HG03565 (cell line): ENCODE results near the gene MCF2L.

Experiments used
- ATAC-seq: cut with Tn5 transposase; IDR thresholded peaks from one replicate; pipeline ENCODE4 v1.9.1; 2021; ENCODE audit warnings: mild to moderate bottlenecking, moderate library complexity; ENCODE audit not compliant: unreplicated experiment

MCF2L gene

DNA sequence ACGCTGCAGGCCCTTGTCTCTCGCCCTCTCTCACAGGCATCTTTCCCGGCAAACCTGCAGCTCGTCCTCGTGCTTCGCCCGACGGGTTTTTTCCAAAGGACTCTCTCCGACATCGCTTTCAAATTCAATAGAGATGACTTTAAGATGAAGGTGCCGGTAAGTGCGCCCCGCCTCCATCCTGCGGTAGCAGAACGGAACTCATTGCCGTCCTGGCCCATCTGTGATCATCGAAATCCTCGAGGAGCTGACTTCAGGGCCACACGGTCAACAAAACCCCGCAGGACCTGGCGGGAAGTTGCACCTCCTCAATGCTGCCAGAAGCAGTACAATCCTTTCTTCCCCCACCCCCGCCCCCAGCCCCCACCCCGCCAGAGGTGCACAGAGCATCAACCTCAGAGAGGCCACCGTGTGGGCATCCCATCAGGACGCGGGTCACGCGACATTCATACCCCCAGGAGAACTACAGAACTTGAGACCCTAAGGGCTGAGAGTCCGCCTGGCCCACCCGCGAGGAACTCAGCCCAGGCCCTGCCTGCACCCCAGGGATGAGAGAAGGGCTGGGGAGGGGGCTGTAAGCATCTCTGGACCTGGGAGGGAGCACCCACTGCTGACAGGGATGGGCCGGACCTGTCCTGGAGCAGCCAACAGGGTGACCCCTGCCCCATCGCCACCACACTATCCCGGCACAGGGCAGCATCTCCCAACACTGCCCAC is 91.7 kb downstream of the MCF2L start:
- no peak for ATAC-seq

DNA sequence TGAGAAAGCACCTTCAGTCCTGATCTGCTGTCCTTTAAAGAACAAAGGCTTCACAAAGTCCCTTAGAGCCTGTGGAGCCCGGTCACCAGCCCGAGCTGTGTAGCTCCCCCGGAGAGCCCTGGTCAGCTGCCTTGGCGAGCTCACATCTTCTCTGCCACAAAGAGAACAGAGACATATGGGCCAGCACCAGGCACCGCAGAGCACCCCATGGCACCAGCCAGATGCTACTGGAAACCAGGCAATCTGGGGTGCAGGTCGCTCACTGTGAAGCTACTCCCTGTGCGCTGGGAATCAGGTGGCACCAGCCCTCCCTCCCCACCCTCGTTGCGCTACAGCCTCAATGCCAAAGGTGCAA is 92.2 kb downstream of the MCF2L start:
- no peak for ATAC-seq

DNA sequence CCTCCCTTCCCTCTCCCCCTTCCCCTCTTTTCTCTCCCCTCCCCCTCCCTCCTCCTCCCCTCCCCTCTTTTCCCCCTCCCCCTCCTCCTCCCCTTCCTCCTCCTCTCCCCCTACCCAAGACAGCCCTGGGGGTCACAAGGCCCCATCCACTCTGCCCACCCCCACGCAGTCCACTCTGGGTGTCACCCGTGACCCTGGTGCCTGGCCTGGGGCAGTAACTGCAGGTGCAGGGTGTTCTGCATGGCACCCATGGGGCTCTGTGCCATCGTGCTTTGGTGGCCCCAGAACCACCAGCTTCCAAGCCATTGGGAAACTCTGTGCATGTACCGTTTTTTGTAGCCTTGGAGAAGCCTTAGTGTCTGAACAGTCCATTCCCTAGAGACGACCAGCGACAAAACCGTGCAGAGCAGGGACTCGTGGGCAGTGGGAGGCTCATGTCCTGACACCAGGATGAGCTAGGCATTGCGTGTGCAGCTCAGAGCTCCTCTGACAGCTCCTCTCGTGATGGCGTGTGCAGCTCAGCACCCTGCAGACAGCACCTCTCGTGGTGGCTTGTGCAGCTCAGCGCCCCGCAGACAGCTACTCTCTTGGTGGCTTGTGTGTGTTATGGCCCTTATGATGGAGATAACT is 92.9 kb downstream of the MCF2L start:
- no peak for ATAC-seq

DNA sequence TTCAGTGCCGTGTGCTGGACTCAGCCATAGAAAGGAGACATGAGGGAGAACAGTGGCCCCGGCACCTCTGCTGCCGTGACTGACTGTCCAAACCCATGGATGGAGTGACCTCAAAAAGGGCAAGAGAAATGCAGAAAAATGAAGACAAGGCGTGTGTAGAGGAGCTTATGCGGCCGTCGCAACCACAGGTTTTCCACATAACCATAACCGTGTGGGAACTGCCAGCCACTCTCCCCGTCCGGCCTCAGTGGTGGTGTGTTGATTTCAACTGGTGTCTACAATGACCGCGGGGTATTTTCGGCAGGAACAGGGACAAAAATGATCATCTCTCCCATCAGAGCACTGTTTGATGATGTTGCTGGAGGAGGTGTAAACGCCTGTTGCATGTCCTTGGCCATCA is 93.7 kb downstream of the MCF2L start:
- ATAC-seq: no peak

DNA sequence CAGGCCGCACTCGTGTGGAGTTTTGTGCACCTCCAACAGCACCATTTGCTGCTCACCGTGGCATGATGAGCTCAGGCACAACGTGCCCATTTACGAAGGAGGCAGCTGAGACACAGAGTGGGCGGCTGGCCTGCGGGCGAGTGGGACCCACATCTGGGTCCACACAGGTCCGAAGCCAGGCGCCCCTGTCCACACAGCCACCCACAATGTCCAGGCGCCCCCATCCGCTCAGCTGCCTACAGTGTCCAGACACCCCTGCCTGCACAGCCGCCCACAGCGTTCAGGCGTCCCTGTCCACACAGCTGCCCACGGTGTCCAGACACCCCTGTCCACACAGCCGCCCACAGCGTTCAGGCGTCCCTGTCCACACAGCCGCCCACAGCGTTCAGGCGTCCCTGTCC is 94.1 kb downstream of the MCF2L start:
- no peak for ATAC-seq

DNA sequence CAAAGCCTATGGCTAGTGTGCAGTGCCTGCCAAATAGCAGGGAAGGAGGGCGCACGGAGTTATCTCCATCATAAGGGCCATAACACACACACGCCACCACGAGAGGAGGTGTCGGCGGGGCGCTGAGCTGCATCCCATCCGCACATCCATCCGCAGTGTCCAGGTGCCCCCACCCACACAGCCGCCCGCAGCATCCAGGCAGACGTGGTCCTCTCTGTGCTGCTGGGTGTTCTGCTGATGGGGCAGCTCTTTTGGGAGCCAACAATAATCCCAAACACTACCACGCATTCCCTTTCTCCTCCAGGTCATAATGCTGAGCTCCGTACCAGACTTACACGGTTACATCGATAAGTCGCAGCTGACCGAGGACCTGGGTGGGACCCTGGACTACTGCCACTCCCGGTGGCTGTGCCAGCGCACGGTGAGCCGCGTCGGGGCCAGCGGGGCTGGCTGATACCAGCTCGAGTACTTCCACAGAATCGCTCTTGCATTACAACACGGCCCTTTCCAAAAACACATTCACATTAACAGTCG is 95.1 kb downstream of the MCF2L start:
- ATAC-seq: no peak

DNA sequence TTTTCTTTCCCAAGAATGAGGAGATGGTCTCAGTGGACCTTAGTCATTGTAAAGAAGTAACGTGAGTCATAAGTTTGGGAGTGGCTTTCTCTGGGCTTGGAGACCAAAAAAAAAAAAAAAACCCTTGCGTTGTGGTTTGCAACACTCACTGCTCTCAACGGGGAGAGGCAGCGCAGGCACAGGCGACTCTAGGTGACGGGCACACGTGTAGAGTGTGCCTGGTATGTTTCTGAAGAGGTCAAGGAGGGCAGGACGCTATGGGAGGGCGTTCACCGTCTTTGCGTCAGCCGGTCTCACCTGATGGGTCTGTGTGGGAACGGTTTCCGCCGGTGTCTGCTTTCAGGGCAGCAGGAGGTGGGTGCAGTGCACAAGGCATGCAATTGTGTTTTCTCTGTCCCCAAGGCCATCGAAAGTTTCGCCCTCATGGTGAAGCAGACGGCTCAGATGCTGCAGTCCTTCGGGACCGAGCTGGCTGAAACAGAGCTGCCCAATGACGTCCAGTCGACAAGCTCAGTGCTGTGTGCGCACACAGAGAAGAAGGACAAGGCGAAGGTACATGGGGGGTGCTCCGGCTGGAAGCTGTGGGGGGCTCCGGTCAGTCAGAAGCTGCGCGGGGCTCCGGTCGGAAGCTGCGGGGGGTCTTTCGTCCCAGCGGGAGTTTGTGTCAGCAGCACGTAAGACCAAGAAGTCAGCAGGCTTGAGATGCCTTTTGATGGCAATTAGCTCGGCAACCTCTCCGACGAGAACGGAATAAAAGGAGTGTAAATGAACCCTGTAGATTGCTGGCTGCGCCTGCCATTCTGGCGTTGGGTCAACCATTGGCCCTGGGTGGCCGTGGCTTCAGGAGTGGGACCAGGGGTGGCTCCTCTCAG is 95.8 kb downstream of the MCF2L start:
- no peak for ATAC-seq

DNA sequence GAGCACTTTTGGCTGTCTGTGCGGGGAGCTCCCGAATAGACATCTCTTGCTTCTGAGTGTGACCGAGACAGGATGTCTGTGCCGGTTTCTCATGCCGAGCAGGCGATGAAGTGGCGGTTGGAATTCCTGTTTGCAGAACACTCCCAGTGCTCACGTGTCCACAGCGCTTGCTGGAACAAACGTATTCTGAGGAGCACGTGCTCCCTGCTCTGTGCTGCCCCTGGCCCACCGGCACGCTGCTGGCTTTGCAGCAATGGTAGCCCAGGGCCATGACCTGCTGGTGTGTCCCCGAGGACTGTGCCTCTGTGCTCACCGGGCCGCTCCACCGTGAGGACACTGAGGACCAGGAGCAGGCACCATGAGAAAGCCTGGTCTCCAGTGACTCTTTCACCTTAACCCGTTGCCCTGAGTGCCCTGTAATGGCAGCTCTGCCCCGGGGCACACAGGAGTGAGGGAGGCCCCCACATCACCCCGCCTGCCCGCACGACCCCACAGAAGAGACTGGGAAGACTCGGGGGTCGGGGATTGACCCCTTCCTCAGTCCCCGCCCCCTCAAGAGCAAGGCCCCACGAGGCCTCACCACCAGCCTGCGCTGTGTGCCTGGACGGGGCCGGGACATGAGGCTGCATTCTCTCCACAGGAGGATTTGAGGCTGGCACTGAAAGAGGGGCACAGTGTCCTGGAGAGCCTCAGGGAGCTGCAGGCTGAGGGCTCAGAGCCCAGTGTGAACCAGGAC is 96.6 kb downstream of the MCF2L start:
- ATAC-seq: no peak

DNA sequence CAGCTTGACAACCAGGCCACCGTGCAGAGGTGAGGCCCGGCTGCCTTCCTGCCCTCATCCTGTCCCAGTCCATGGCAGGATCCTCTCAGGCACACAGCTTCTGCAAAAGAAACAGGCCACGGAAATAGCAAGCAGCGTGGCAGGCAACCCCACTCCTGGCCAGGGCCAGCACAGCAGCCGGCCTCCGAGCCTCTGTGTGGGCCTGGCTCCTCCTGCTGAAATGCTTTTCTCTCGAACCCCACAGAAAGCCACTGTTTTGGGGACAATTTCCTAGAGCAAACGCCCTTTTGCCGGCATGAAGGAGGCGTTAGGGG is 97.1 kb downstream of the MCF2L start:
- no peak for ATAC-seq

DNA sequence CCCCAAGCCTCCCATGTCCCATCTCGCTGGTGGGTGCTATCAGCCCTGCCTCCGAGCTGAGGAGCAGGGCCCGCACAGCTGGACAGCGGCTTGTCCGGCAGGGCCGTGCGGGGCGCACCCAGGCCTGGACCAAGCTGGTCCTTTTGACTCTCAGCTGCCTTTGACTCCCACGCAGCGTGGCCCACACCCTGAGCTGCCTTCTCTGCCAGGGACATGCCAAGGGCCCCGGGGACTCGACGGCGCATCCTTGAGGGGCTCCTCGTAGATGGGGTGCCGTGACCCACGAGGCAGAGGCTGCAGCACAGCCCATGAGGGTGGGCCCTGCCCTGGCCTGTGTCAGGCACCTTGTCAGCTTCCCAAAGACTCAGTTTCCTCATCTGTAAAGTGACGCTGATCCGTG is 97.7 kb downstream of the MCF2L start:
- no peak for ATAC-seq

DNA sequence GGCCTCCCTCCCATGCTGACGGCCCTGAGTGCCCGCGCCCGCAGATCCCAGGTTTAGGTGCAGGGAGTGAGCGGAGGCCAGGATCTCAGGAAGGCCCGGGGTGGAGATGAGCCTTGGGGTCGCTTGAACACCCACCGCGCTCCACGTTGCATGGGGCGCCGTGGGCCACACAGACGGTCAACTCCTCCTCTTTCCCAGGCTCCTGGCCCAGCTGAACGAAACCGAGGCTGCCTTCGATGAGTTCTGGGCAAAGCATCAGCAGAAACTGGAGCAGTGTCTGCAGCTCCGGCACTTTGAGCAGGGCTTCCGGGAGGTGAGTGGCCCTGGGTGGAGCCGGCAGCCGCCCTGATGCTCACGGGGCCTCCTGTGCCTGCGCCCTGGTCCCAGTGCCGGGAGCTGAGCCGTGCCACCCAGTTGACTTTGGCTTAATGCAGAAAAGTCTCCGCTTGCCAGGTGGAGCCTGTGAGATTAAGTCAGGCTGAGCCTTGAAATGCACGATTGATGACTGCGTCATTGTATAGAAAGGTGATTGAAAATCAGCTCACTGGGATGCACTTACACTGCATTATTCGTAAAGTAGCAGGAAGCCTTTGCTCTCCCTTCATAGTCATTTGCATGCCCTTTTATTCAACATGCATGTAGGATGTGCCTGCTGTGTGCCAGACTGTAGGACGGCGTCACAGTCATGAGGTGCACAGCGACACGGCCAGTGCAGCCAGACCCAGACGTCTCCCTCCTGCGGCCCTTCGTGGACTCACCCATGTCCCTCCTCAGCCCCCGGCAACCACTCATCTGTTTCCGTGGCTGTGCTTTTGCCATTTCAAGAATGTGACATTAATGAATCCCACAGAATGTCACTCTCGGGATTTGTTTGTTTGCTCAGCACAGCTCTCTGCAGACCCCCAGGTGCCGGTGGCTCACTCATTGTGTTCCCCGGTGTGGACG is 101.1 kb downstream of the MCF2L start:
- ATAC-seq: no peak

DNA sequence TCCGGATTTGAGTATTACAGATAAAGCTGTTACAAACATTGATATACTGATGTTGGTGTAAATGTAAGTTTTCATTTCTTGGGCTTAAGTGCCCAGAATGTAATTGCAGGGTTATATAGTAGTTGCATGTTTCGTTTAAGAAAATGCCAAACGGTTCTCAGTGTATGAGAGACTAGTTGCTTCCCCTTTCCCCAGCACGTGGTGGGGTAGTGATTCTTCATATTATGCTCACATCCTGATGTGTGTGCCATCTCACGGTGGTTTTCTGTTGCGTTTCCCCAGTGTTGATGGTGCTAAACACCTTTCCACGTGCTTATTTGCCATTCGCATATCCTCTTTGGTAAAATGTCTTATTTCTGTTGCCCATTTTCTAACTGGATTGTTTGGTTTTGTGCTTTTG is 101.8 kb downstream of the MCF2L start:
- ATAC-seq: no peak

DNA sequence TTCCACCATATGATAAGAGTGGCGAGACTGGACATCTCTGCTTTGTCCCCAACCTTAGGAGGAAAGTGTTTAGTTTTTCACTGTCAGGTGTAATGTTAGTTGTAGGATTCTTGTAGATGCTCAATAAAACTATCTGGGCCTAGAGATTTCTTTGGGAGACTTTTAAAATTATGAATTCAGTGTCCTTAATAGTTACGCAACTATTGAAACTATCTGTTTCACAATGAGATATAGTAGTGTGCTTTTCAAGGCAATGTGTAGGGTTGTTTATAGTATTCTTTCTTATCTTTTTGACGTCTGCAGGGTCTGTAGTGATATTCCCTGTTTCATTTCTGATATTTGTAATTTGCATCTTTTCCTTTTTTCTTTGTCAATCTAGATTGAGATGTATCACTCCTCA is 103.4 kb downstream of the MCF2L start:
- no peak for ATAC-seq

DNA sequence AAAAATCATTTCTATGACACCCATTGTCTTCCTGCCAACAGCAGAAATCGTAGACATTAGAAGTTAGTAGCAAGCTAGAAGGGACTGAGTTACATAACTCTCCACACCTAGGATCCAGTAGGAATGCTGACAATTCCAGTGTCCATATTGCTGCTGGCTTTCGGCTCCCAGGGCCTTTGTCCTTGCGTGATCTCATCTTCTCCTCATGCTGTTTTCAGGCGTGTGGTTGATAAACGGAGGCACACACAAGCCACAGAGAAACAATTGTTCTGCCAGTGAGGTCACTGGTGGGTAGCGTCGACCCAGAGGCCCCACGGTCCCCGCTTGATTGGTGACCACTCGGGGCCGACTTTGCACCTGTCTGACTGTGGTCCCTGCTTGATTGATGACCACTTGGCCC is 104.9 kb downstream of the MCF2L start:
- ATAC-seq: no peak

DNA sequence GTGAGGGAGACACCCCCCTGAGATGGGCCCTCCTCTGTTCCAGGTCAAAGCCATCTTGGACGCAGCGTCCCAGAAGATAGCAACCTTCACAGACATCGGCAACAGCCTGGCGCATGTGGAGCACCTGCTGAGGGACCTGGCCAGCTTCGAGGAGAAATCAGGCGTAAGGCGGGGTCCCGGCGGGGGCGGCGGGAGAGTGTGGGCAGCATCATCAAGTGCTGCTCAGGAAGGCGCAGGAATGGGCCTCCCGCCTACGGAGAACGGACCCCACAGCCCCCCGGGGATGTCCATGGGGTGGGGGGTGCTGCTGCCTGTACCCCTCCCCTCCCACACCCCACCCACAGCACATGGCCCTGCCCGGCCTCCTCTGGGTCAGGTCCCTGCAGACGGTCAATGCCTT is 105.4 kb downstream of the MCF2L start:
- no peak for ATAC-seq

DNA sequence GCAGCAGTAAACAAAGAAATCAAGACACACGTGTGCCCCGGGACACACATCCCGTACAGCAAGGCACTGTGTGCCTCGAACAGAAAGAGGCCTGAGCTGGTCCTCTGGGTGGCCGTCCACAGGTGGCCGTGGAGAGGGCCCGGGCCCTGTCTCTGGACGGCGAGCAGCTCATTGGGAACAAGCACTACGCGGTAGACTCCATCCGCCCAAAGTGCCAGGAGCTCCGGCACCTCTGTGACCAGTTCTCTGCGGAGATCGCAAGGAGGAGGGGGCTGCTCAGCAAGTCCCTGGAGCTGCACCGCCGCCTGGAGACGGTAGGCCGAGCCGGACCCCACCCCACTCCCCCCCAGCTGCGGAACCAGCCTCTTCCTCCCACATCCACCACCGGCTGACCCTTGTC is 105.9 kb downstream of the MCF2L start:
- ATAC-seq: no peak

DNA sequence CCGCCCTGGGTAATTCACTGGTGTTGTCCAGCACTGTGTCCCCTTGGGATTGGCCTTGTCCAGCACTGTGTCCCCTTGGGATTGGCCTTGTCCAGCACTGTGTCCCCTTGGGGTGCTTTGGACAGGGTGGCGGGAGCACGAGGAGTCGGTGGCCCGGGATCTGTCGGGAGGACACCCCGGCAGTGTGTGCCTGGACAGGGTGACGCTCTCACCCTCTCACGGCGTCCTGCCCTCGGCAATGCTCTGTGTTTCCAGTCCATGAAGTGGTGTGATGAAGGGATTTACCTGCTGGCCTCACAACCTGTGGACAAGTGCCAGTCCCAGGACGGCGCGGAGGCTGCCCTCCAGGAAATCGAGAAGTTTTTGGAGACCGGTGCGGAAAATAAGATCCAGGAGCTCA is 106.7 kb downstream of the MCF2L start:
- ATAC-seq: no peak

DNA sequence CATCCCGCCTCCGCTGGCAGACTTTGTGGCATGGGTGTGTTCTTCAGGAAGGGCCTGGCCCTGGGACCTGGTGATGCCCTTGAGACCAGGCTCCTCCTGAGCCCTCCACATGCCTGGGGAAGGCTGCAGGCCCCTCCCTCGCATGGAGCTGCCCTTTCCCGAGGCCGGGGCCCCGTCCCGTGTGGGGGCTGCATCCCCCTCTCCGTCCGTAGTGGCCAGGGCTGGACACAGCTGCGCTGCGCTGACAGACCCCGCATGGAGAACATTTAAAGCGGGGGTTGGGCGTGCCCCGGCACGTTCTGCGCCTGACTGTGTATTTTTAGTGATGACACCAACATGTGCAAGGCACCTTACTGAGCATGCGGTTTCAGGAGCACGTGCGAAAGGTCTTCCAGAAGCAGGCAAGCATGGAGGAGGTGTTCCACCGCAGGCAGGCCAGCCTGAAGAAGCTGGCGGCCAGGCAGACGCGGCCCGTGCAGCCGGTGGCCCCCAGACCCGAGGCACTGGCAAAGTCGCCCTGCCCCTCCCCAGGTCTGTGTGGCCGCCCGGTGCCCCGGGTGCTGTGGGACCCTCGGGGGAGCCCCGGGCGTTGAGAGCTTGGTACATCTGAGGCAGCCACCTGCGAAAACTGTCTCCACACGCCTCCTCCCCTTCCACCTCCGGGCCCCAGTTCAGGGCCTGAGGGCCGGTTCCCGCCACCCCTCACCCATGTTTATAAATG is 107.8 kb downstream of the MCF2L start:
- no peak for ATAC-seq

DNA sequence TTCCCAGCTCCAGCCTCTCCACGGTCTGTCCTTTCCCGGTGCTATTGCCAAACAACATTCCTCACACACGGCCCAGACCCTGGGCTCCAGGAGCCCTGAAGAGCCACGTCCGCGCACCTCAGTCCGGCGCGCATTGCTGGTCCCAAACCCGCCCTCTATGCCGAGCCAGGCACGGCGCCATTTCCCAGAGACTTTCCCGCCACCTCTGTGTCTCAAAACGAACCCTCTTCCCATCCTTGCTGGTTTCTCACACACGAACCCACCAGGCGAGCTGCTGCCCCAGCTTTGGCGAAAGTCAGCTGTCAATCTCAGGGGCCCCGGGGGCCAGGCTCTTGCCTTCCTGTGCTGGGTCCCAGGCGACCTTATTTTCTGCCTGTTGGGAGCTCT is 108.5 kb downstream of the MCF2L start:
- no peak for ATAC-seq
